HCT116 (cell line): ENCODE results near the gene SULT1A1. TPM values are rescaled to one million over a fixed set of nuclear protein-coding genes. Genes with fewer than 3 reads are reported as not detected.

ENCODE experiments used
- ATAC-seq: fragments of 200-7000 bp; cut with Tn5 transposase; 2 replicates; pipeline ENCODE4 v1.9.1; 2020; ENCODE audit warnings: mild to moderate bottlenecking, moderate library complexity
- BruUV-seq: library from RNA; stranded (reverse); fragments of 400-500 nt; replicated peaks from 2 replicates; lab custom pipeline; 2021; lab: Mats Ljungman, UMichigan
- CTCF ChIA-PET: fragments of 300-600 bp; sonication (Branson Sonifier 250); formaldehyde crosslinking; loops from one replicate; lab custom pipeline; 2021; ENCODE audit warnings: antibody characterized with exemption; lab: Charles Lee
- POLR2A ChIA-PET: fragments of 300-600, 350-600 bp; sonication (Branson Sonifier 250); formaldehyde crosslinking; loops from one replicate; lab custom pipeline; 2021; ENCODE audit warnings: antibody characterized with exemption; lab: Charles Lee
- RAD21 ChIA-PET, 2 experiments: fragments of 300-600 bp; sonication (Branson Sonifier 250); formaldehyde crosslinking; loops; one replicate each; lab custom pipeline; 2023; ENCODE audit warnings: low total read pairs in 2 of 2; ENCODE audit not compliant: uncharacterized antibody in 2 of 2, unreplicated experiment in 2 of 2, low non-redundant PET in 1 of 2; lab: Charles Lee
- DNase-seq: peaks from one replicate; pipeline ENCODE4 v3.0.0-alpha.2; 2010; ENCODE audit warnings: low read depth, low spot score
- H2AFZ ChIP-seq: fragments of 200-600 bp; shearing (Covaris generic), sonication (generic); 2 replicates; pipeline ENCODE4 v1.6.1; 2017; ENCODE audit warnings: low read depth, mixed run types, mixed read lengths, antibody characterized with exemption, low read length; ENCODE audit not compliant: poor library complexity, severe bottlenecking
- H3K27ac ChIP-seq: 2 replicates; pipeline ENCODE4 v1.5.1; 2012; ENCODE audit warnings: low read depth, low read length
- H3K27me3 ChIP-seq: fragments of 200-600 bp; sonication (generic); 2 replicates; pipeline ENCODE4 v1.6.1; 2016; ENCODE audit warnings: mixed run types, low read length, mixed read lengths; ENCODE audit not compliant: insufficient read depth
- H3K36me3 ChIP-seq, 2 experiments: fragments of 200-500 bp in 1 of 2; fragments of 200-600 bp in 1 of 2; sonication (Bioruptor generic) in 1 of 2; sonication (generic) in 1 of 2; 2 replicates each; pipeline versions ENCODE4 v1.5.1 to v1.6.1; 2014 to 2016; ENCODE audit warnings: low read length in 2 of 2, inconsistent platforms in 1 of 2, mixed read lengths in 1 of 2, mixed run types in 1 of 2; ENCODE audit not compliant: insufficient read depth in 2 of 2, control insufficient read depth in 1 of 2
- H3K4me1 ChIP-seq, 2 experiments: fragments of 200-600 bp in 1 of 2; sonication (generic) in 1 of 2; 2 replicates each; pipeline versions ENCODE4 v1.5.1 to v1.6.1; 2012 to 2017; ENCODE audit warnings: low read length in 2 of 2, inconsistent platforms in 1 of 2, mild to moderate bottlenecking in 1 of 2, mixed read lengths in 1 of 2, mixed run types in 1 of 2, moderate library complexity in 1 of 2; ENCODE audit not compliant: insufficient read depth in 2 of 2, control insufficient read depth in 1 of 2
- H3K4me2 ChIP-seq: fragments of 200-600 bp; sonication (generic); 2 replicates; pipeline ENCODE4 v1.6.1; 2017; ENCODE audit warnings: mixed run types, low read length, mixed read lengths
- H3K4me3 ChIP-seq, 2 experiments: fragments of 200-600 bp in 1 of 2; sonication (generic) in 1 of 2; replicated peaks in 1 of 2; 2 replicates each; pipeline ENCODE4 v1.5.1; 2011 to 2016; ENCODE audit warnings: low read length in 2 of 2, control low read depth in 1 of 2, low read depth in 1 of 2, mild to moderate bottlenecking in 1 of 2, mixed read lengths in 1 of 2, mixed run types in 1 of 2
- H3K79me2 ChIP-seq: fragments of 200-600 bp; sonication (generic); 2 replicates; pipeline ENCODE4 v1.6.1; 2017; ENCODE audit warnings: mild to moderate bottlenecking, mixed run types, low read length, moderate library complexity, mixed read lengths; ENCODE audit not compliant: insufficient read depth
- H3K9ac ChIP-seq: fragments of 200-600 bp; sonication (generic); 2 replicates; pipeline ENCODE4 v1.6.1; 2016; ENCODE audit warnings: low read length, mixed read lengths
- H3K9me2 ChIP-seq: fragments of 200-600 bp; sonication (generic), shearing (Covaris generic); 2 replicates; pipeline ENCODE4 v1.6.1; 2017; ENCODE audit warnings: mixed run types, mild to moderate bottlenecking, moderate library complexity; ENCODE audit not compliant: insufficient read depth
- H3K9me3 ChIP-seq, 2 experiments: fragments of 200-500 bp in 1 of 2; fragments of 200-600 bp in 1 of 2; sonication (Bioruptor generic) in 1 of 2; sonication (generic) in 1 of 2; 2 replicates each; pipeline ENCODE4 v1.6.1; 2014 to 2017; ENCODE audit warnings: low read length in 2 of 2, mixed read lengths in 2 of 2, inconsistent platforms in 1 of 2, low read depth in 1 of 2, mild to moderate bottlenecking in 1 of 2, mixed run types in 1 of 2, moderate library complexity in 1 of 2; ENCODE audit not compliant: control insufficient read depth in 1 of 2, insufficient read depth in 1 of 2
- H4K20me1 ChIP-seq: fragments of 200-600 bp; sonication (generic), shearing (Covaris generic); 2 replicates; pipeline ENCODE4 v1.6.1; 2017; ENCODE audit warnings: mixed run types, mild to moderate bottlenecking, moderate library complexity; ENCODE audit not compliant: insufficient read depth
- CBX3 ChIP-seq: IDR thresholded peaks from 2 replicates; pipeline ENCODE4 v1.6.1; 2012; ENCODE audit warnings: low read depth
- EGR1 ChIP-seq: IDR thresholded peaks from 2 replicates; pipeline ENCODE4 v1.6.1; 2012; ENCODE audit warnings: low read depth
- ELF1 ChIP-seq: IDR thresholded peaks from 2 replicates; pipeline ENCODE4 v1.6.1; 2012; ENCODE audit warnings: low read depth, borderline replicate concordance
- EZH2 ChIP-seq: fragments of 200-600 bp; sonication (generic); IDR thresholded peaks from 2 replicates; pipeline ENCODE4 v1.6.1; 2017; ENCODE audit warnings: antibody characterized with exemption, mixed run types
- EZH2phosphoT487 ChIP-seq: fragments of 200-600 bp; IDR thresholded peaks from 2 replicates; pipeline ENCODE4 v1.6.1; 2018; ENCODE audit warnings: antibody characterized with exemption, borderline replicate concordance
- FOSL1 ChIP-seq: IDR thresholded peaks from 2 replicates; pipeline ENCODE4 v1.6.1; 2012; ENCODE audit warnings: low read depth
- JUND ChIP-seq: IDR thresholded peaks from 2 replicates; pipeline ENCODE4 v1.6.1; 2012
- MAX ChIP-seq: IDR thresholded peaks from 2 replicates; pipeline ENCODE4 v1.6.1; 2012
- POLR2A ChIP-seq: IDR thresholded peaks from 2 replicates; pipeline ENCODE4 v1.7.0; 2011; ENCODE audit warnings: borderline replicate concordance; ENCODE audit not compliant: insufficient read depth, insufficient read length; ENCODE audit errors: extremely low read depth
- RAD21 ChIP-seq: IDR thresholded peaks from 2 replicates; pipeline ENCODE4 v1.6.1; 2012; ENCODE audit warnings: low read depth, mild to moderate bottlenecking
- SIN3A ChIP-seq: IDR thresholded peaks from 2 replicates; pipeline ENCODE4 v1.6.1; 2012; ENCODE audit warnings: low read depth
- TCF7L2 ChIP-seq: IDR thresholded peaks from 2 replicates; pipeline ENCODE4 v1.7.0; 2011; ENCODE audit warnings: borderline replicate concordance, inconsistent platforms; ENCODE audit not compliant: insufficient read depth, insufficient read length; ENCODE audit errors: extremely low read depth
- YY1 ChIP-seq: IDR thresholded peaks from 2 replicates; pipeline ENCODE4 v1.6.1; 2011; ENCODE audit warnings: low read length, low read depth, moderate library complexity, mild to moderate bottlenecking; ENCODE audit not compliant: insufficient replicate concordance; ENCODE audit errors: extremely low read depth
- ZFX ChIP-seq: fragments of 450-650 bp; IDR thresholded peaks from 2 replicates; pipeline ENCODE4 v1.6.1; 2017
- intact Hi-C: fragments of 100-400 bp; cut with micrococcal nuclease; formaldehyde crosslinking; loops from 2 replicates; pipeline ENCODE4 v1.10.0; 2022
- total RNA-seq: library from RNA; stranded (reverse); gene quantifications from one replicate; pipeline ENCODE4 v1.2.1, GENCODE V29; 2021; ENCODE audit not compliant: unreplicated experiment

SULT1A1 gene
- total RNA-seq, 1 experiment from 2014 or later = 23.1 TPM

GRCh38 chr16:28592511-28592910, 17.3 kb downstream of the SULT1A1 start:
- ChIA-PET CTCF (no interaction called here), RAD21 (no interaction called here), POLR2A (no interaction called here)
- Histone ChIP-seq H2AFZ (no peak overlapping the region), H3K9me2 (no peaks in the 10 kb centered on the region), H3K4me3 (no peak overlapping the region), H3K9ac (no peak overlapping the region), H3K9me3 (no peaks in the 10 kb centered on the region), H3K27ac (no peak overlapping the region), H4K20me1 (no peaks in the 10 kb centered on the region), H3K4me1 (peaks cover 14 to 17% of the 10 kb centered on the region in 2 experiments), H3K27me3 (no peaks in the 10 kb centered on the region), H3K36me3 (peaks cover 0 to 3% of the 10 kb centered on the region in 2 experiments; a peak in 1 of 4 replicates), H3K4me2 (no peak overlapping the region), H3K79me2 (no peaks in the 10 kb centered on the region)
- intact Hi-C loops = no loop called here
- TF ChIP-seq ZFX (no peak), YY1 (no peak), ELF1 (no peak), EZH2phosphoT487 (no peak)
- BruUV-seq = no TSS peak
- ATAC-seq (no peak), DNase-seq (no peak)

- no peaks in the 10 kb centered on the region for H4K20me1 ChIP-seq
- ChIA-PET POLR2A (no interaction called here), CTCF (no interaction called here), RAD21 (no interaction called here)
- no peak overlapping the region for H3K4me2 ChIP-seq
- H3K9ac ChIP-seq = no peak overlapping the region
- no peak for DNase-seq
- peaks cover 0 to 3% of the 10 kb centered on the region in 2 experiments; a peak in 1 of 4 replicates for H3K36me3 ChIP-seq
- no peaks in the 10 kb centered on the region for H3K79me2 ChIP-seq
- H3K9me2 ChIP-seq = no peaks in the 10 kb centered on the region
- no peak for TF ChIP-seq CBX3
- no peak for TF ChIP-seq MAX
- TF ChIP-seq POLR2A = no peak
- no peak for TF ChIP-seq JUND
- no peak for TF ChIP-seq TCF7L2
- TF ChIP-seq RAD21 = no peak
- TF ChIP-seq FOSL1 = no peak
- no peak for TF ChIP-seq ZFX
- no peak for TF ChIP-seq SIN3A
- TF ChIP-seq EGR1 = no peak
- TF ChIP-seq EZH2 = no peak
- TF ChIP-seq, all 23 proteins: peak for 0
- Histone ChIP-seq H3K27me3 (no peaks in the 10 kb centered on the region), H3K4me3 (no peak overlapping the region), H2AFZ (no peak overlapping the region), H3K9me3 (no peaks in the 10 kb centered on the region), H3K27ac (no peak overlapping the region), H3K4me1 (peaks cover 3 to 12% of the 10 kb centered on the region in 2 experiments)
- intact Hi-C loops = no loop called here
- no TSS peak for BruUV-seq
- no peak for ATAC-seq
Observed at GRCh38 chr16:28591355-28591754, 18.5 kb downstream of the SULT1A1 start.
